HG02588 (cell line): ENCODE measurements around the gene CDH4.
"Not testable (repeated sequence)": the region's sequence is repeated elsewhere in the genome, so short reads cannot be mapped to it uniquely, and the experiment has no call there.

Experiments used
- ATAC-seq: cut with Tn5 transposase; IDR thresholded peaks from one replicate; pipeline ENCODE4 v1.9.1; 2021; ENCODE audit warnings: mild to moderate bottlenecking, moderate library complexity; ENCODE audit not compliant: unreplicated experiment

Gene CDH4

GRCh38 chr20:61973515-61974356, 721.7 kb downstream of the CDH4 start:
- no peak for ATAC-seq

- no peak for ATAC-seq
Observed at GRCh38 chr20:61974357-61974665, 722.2 kb downstream of the CDH4 start.

GRCh38 chr20:61975407-61976129, 723.5 kb downstream of the CDH4 start:
- ATAC-seq: no peak

DNA sequence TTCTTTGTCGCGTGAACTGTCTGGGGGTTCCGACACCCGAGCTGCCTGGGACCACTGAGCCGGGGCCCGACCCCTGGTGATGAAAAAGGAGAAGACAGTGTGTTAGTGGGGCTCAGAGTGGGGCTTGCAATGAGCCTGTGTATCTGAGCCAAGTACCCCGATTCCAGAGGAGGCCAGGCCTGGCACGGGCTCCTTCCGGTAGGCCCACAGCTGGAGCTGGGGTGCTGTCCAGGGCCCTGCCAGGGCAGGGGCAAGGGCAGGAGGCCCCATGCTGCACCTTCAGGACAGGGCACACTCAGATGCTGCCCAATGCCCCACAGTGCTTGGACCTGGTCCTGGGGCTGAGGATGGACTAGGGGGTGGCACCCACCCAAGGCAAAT, 724.2 kb downstream of the CDH4 start:
- ATAC-seq: no peak

DNA sequence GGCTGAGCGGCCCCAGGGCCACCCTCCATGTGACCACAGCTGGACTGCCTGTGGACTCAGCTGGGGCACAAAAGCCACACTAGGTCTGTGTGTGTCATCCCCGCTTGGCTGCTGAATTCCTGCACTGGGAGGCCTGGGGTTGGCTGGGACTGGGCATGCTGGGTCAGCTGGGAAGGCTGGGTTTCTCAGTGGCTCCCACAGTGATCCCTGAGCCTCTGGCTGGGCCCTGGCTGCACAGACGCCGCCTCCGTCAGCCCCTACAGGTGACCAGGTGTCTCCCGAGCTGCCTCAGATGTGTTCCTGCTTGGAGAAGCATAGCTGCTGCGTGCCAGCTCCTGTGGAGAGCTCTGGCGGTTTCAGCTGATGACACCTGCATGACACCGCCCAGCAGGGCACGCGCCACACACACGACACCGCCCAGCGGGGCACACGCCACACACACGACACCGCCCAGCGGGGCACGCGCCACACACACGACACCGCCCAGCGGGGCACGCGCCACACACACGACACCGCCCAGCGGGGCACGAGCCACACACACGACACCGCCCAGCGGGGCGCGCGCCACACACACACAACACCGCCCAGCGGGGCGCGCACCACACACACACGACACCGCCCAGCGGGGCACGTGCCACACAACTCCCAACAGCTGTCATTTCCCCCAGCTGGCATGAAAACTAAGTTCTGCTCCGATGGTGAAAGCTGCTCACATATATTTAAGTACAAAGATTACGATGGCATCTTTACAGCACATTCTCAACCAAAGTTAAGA, 724.8 kb downstream of the CDH4 start:
- ATAC-seq: no peak

DNA sequence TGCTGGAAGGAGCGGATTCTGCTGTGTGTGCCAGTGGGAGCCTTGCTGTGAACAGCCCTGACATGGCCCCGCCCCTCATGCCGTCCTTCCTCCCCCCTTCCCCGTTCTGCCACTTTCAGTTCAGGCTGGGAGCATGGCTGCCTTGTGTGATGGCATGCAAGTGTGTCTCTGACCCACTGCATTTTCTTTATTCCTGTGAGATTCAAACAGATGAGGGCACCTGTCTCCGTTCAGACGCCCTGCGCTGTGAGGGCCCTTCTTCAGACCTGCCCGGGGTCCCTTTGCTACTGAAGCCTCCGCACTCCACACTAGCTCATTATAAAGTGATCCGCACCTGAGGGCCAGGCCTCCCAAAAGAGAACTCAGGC, 725.3 kb downstream of the CDH4 start:
- no peak for ATAC-seq

DNA sequence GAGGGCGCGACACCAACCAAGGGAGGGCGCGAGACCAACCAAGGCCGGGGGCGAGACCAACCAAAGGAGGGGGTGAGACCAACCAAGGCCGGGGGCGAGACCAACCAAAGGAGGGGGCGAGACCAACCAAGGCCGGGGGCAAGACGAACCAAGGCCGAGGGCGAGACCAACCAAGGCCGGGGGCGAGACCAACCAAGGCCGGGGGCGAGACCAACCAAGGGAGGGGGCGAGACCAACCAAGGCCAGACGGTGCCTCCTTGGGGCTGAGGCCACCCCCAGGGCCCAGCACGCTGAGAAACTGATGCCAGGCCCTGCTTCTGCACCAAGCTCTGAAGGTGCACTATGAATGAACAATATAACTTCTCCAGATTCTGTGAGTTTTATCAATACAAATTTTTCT, 726.4 kb downstream of the CDH4 start:
- ATAC-seq: no peak

DNA sequence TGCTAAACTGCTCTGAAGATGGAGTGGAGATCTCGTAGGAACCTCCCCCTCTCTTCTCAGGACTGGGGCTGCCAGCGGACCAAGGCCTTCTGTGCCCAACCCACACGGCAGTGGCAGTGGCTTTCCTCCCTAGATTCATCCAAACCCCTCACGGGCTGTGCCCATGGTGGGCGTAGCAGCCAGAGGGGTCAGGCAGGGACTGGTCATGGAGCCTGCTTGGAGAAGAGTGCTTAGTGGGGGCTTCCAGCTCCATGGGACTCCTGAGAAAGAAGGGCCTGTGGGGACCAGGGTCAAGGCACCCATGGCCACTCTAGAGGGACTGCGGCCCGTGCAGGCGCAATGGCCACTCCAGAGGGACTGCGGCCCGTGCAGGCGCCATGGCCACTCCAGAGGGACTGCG, 727.0 kb downstream of the CDH4 start:
- no peak for ATAC-seq

DNA sequence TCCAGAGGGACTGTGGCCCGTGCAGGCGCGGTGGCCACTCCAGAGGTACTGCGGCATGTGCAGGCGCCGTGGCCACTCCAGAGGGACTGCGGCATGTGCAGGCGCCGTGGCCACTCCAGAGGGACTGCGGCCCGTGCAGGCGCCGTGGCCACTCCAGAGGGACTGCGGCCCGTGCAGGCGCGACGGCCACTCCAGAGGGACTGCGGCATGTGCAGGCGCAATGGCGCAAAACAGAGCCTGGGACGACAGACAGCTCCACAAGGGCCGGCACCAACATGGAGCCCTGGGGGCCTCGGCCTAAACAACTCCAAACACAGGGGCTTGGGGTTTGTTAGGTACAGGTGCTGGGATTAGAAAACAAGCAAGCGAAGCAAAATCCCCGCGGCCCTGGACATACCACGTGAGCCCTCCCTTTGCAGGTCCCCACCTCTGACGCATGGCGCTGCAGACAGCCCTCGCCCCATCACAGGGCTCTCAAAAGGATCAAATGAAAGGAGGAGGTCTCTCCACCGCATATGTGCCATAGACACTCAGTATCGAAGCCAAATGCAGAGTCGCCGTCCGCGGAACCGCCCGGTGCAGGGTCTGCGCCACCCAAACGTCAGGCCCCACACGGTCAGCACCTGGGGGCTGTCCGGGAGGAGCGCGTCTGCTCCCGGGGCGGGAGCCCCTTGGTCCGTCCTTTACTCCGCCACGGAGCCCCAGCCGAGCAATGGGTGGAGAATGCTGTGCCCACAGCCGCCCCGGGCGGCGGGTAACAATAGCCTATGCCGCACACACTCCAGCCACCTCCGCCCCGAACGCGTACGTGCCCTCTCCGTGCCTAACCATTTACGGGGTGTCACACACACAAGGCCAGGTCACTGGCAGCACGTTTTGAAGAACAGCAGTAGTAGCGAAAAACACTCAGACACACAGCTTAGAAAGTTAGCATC, 727.9 kb downstream of the CDH4 start:
- ATAC-seq: no peak

- ATAC-seq: no peak
Observed at GRCh38 chr20:61980647-61981583, 728.9 kb downstream of the CDH4 start.

GRCh38 chr20:61981691-61982090, 729.6 kb downstream of the CDH4 start:
- ATAC-seq: not testable (repeated sequence)

- ATAC-seq: no peak
Observed at GRCh38 chr20:61982191-61982950, 730.3 kb downstream of the CDH4 start.

- no peak for ATAC-seq
Observed at GRCh38 chr20:61982951-61983315, 730.9 kb downstream of the CDH4 start.

GRCh38 chr20:61983965-61984364, 731.9 kb downstream of the CDH4 start:
- ATAC-seq: no peak

DNA sequence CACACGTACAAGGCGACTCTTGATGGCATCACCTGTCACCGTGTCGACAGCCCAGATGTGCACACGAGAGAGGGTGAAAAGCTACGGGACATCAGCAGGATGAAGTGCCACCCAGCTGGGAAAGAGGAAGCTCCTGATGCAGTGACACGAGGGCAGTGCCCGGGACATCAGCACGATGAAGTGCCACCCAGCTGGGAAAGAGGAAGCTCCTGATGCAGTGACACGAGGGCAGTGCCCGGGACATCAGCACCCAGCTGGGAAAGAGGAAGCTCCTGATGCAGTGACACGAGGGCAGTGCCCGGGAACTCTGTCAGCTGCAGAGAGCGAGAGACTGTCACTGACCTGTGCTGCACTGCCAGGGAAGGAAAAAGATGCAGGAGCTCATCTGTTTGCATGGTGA, 732.4 kb downstream of the CDH4 start:
- not testable (repeated sequence) for ATAC-seq

DNA sequence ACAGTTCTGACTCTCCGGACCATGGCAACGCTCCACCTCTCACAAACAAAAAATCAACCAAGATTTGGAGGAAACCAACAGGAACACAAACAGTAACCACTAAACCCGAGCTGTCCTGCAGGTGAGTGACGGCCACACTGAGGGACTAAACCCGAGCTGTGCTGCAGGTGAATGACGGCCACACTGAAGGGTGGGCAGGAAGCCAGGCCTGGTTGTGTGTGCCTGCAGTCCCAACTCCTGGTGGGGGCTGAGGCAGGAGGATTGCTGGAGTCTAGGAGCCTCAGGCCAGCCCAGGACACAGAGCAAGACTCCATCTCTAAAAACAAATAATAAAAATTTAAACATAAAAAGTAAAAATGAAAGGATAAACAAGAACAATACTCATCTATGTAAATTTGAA, 733.0 kb downstream of the CDH4 start:
- ATAC-seq: no peak

GRCh38 chr20:61986762-61987321, 734.8 kb downstream of the CDH4 start:
- ATAC-seq: no peak

- ATAC-seq: no peak
Observed at GRCh38 chr20:61988665-61989064, 736.6 kb downstream of the CDH4 start.

GRCh38 chr20:61989741-61990140, 737.7 kb downstream of the CDH4 start:
- no peak for ATAC-seq
